ENCODE data around the gene NPIPB8.
A peak's percentile ranks its signal among the peaks of the same experiment; 100 is the strongest.
"Not testable (repeated sequence)": the region's sequence is repeated elsewhere in the genome, so short reads cannot be mapped to it uniquely, and the experiment has no call there.

Gene NPIPB8

GRCh38 chr16:28616636-28617035 is 21.2 kb upstream of the NPIPB8 start:
- Histone ChIP-seq H3K4me3 (ENCODE audit: insufficient read depth in 1 of 2, low read depth in 1 of 2, low read length in 2 of 2) (no peak overlapping the region), H3K4ac (ENCODE audit: low read depth in 1 of 2, low read length in 2 of 2) (no peak overlapping the region), H3K9ac (ENCODE audit: low read length) (no peak overlapping the region), H2BK5ac (ENCODE audit: low read depth, low read length, poor library complexity, severe bottlenecking) (no peak overlapping the region), H3K27me3 (ENCODE audit: control insufficient read depth in 1 of 2, insufficient read depth in 1 of 2, low read length in 2 of 2) (peaks cover 4 to 7% of the 10 kb centered on the region in 2 experiments), H3K9me3 (ENCODE audit: control insufficient read depth, low read length) (no peaks in the 10 kb centered on the region), H2AK5ac (ENCODE audit: low read length, severe bottlenecking) (no peak overlapping the region), H3K27ac (ENCODE audit: low read length, poor library complexity, severe bottlenecking) (no peak overlapping the region), H2BK15ac (ENCODE audit: low read depth, poor library complexity, severe bottlenecking) (no peak overlapping the region), H2BK120ac (ENCODE audit: low read depth, low read length) (no peak overlapping the region), H2BK12ac (ENCODE audit: low read length in 2 of 2) (no peak overlapping the region), H3K4me2 (ENCODE audit: low read length, poor library complexity, severe bottlenecking) (no peak overlapping the region), H3K4me1 (ENCODE audit: control insufficient read depth, insufficient read depth, low read depth, low read length) (no peaks in the 10 kb centered on the region), H4K91ac (ENCODE audit: low read length) (no peak overlapping the region), H3K36me3 (ENCODE audit: control insufficient read depth in 1 of 2, insufficient read depth in 2 of 2, low read depth in 1 of 2, low read length in 2 of 2) (no peaks in the 10 kb centered on the region), H4K8ac (ENCODE audit: low read length) (no peak overlapping the region), H3K18ac (ENCODE audit: low read depth in 1 of 2, low read length in 2 of 2) (no peak overlapping the region), H2AFZ (ENCODE audit: low read depth, low read length) (no peak overlapping the region), H3K14ac (ENCODE audit: low read length in 2 of 2) (no peak overlapping the region), H3K79me1 (replicated peaks; ENCODE audit: low read length, poor library complexity, severe bottlenecking) (no peaks in the 10 kb centered on the region), H3K23ac (ENCODE audit: low read length in 2 of 2) (no peak overlapping the region)
- 79% methylated on average over 7 of the region's 7 CpGs for WGBS
- DNase-seq: no peak

- no peak overlapping the region for H2BK15ac ChIP-seq (ENCODE audit: low read depth, poor library complexity, severe bottlenecking)
- no peak overlapping the region for H2AK5ac ChIP-seq (ENCODE audit: low read length, severe bottlenecking)
- H2BK12ac ChIP-seq (ENCODE audit: low read length in 2 of 2): no peak overlapping the region
- no peaks in the 10 kb centered on the region for H3K4me1 ChIP-seq (ENCODE audit: control insufficient read depth, insufficient read depth, low read depth, low read length)
- no peak overlapping the region for H4K91ac ChIP-seq (ENCODE audit: low read length)
- DNase-seq: peak; percentile 63
- H3K36me3 ChIP-seq (ENCODE audit: control insufficient read depth in 1 of 2, insufficient read depth in 2 of 2, low read depth in 1 of 2, low read length in 2 of 2): no peaks in the 10 kb centered on the region
- no peak overlapping the region for H3K14ac ChIP-seq (ENCODE audit: low read length in 2 of 2)
- H4K8ac ChIP-seq (ENCODE audit: low read length): no peak overlapping the region
- H3K27ac ChIP-seq (ENCODE audit: low read length, poor library complexity, severe bottlenecking): no peak overlapping the region
- H2BK5ac ChIP-seq (ENCODE audit: low read depth, low read length, poor library complexity, severe bottlenecking): no peak overlapping the region
- no peaks in the 10 kb centered on the region for H3K9me3 ChIP-seq (ENCODE audit: control insufficient read depth, low read length)
- no peaks in the 10 kb centered on the region for H3K79me1 ChIP-seq (replicated peaks; ENCODE audit: low read length, poor library complexity, severe bottlenecking)
- H3K27me3 ChIP-seq (ENCODE audit: control insufficient read depth in 1 of 2, insufficient read depth in 1 of 2, low read length in 2 of 2): peaks cover 4 to 15% of the 10 kb centered on the region in 2 experiments
- no peak overlapping the region for H2AFZ ChIP-seq (ENCODE audit: low read depth, low read length)
- no peak overlapping the region for H3K4me2 ChIP-seq (ENCODE audit: low read length, poor library complexity, severe bottlenecking)
- H3K4me3 ChIP-seq (ENCODE audit: insufficient read depth in 1 of 2, low read depth in 1 of 2, low read length in 2 of 2): no peak overlapping the region
- 41% methylated on average over 4 of the region's 4 CpGs for WGBS
- no peak overlapping the region for H3K18ac ChIP-seq (ENCODE audit: low read depth in 1 of 2, low read length in 2 of 2)
- H3K4ac ChIP-seq (ENCODE audit: low read depth in 1 of 2, low read length in 2 of 2): no peak overlapping the region
- H3K9ac ChIP-seq (ENCODE audit: low read length): no peak overlapping the region
- H3K23ac ChIP-seq (ENCODE audit: low read length in 2 of 2): no peak overlapping the region
- no peak overlapping the region for H2BK120ac ChIP-seq (ENCODE audit: low read depth, low read length)
Measured at GRCh38 chr16:28617874-28618273, 20.0 kb upstream of the NPIPB8 start.

GRCh38 chr16:28620316-28620715 is 17.5 kb upstream of the NPIPB8 start:
- H2AK5ac ChIP-seq (ENCODE audit: low read length, severe bottlenecking); H3K9me3 ChIP-seq (ENCODE audit: control insufficient read depth, low read length); H3K27ac ChIP-seq (ENCODE audit: low read length, poor library complexity, severe bottlenecking); H3K4me2 ChIP-seq (ENCODE audit: low read length, poor library complexity, severe bottlenecking); H2BK12ac ChIP-seq (ENCODE audit: low read length in 2 of 2); H2BK5ac ChIP-seq (ENCODE audit: low read depth, low read length, poor library complexity, severe bottlenecking); H4K91ac ChIP-seq (ENCODE audit: low read length); H3K4ac ChIP-seq (ENCODE audit: low read depth in 1 of 2, low read length in 2 of 2); H3K23ac ChIP-seq (ENCODE audit: low read length in 2 of 2); H2BK120ac ChIP-seq (ENCODE audit: low read depth, low read length); H4K8ac ChIP-seq (ENCODE audit: low read length); H3K9ac ChIP-seq (ENCODE audit: low read length); H3K79me1 ChIP-seq (replicated peaks; ENCODE audit: low read length, poor library complexity, severe bottlenecking); H3K14ac ChIP-seq (ENCODE audit: low read length in 2 of 2); H2BK15ac ChIP-seq (ENCODE audit: low read depth, poor library complexity, severe bottlenecking); H3K36me3 ChIP-seq (ENCODE audit: control insufficient read depth in 1 of 2, insufficient read depth in 2 of 2, low read depth in 1 of 2, low read length in 2 of 2); H3K4me3 ChIP-seq (ENCODE audit: insufficient read depth in 1 of 2, low read depth in 1 of 2, low read length in 2 of 2); H2AFZ ChIP-seq (ENCODE audit: low read depth, low read length); DNase-seq; H3K18ac ChIP-seq (ENCODE audit: low read depth in 1 of 2, low read length in 2 of 2); H3K4me1 ChIP-seq (ENCODE audit: control insufficient read depth, insufficient read depth, low read depth, low read length): not testable (repeated sequence)
- WGBS: no CpG with 5 or more reads among the region's 1 CpG
- peaks cover 4 to 19% of the 10 kb centered on the region in 2 experiments for H3K27me3 ChIP-seq (ENCODE audit: control insufficient read depth in 1 of 2, insufficient read depth in 1 of 2, low read length in 2 of 2)

- Histone ChIP-seq H3K27ac (ENCODE audit: low read length, poor library complexity, severe bottlenecking) (no peak overlapping the region), H3K27me3 (ENCODE audit: control insufficient read depth in 1 of 2, insufficient read depth in 1 of 2, low read length in 2 of 2) (peaks cover 4 to 16% of the 10 kb centered on the region in 2 experiments), H2BK120ac (ENCODE audit: low read depth, low read length) (no peak overlapping the region), H2BK12ac (ENCODE audit: low read length in 2 of 2) (no peak overlapping the region), H3K4ac (ENCODE audit: low read depth in 1 of 2, low read length in 2 of 2) (no peak overlapping the region), H3K14ac (ENCODE audit: low read length in 2 of 2) (no peak overlapping the region), H3K79me1 (replicated peaks; ENCODE audit: low read length, poor library complexity, severe bottlenecking) (no peaks in the 10 kb centered on the region), H2BK5ac (ENCODE audit: low read depth, low read length, poor library complexity, severe bottlenecking) (no peak overlapping the region), H3K9me3 (ENCODE audit: control insufficient read depth, low read length) (no peaks in the 10 kb centered on the region), H3K4me3 (ENCODE audit: insufficient read depth in 1 of 2, low read depth in 1 of 2, low read length in 2 of 2) (no peak overlapping the region), H3K36me3 (ENCODE audit: control insufficient read depth in 1 of 2, insufficient read depth in 2 of 2, low read depth in 1 of 2, low read length in 2 of 2) (no peaks in the 10 kb centered on the region), H2BK15ac (ENCODE audit: low read depth, poor library complexity, severe bottlenecking) (no peak overlapping the region), H3K18ac (ENCODE audit: low read depth in 1 of 2, low read length in 2 of 2) (no peak overlapping the region), H2AFZ (ENCODE audit: low read depth, low read length) (no peak overlapping the region), H3K23ac (ENCODE audit: low read length in 2 of 2) (no peak overlapping the region), H4K8ac (ENCODE audit: low read length) (no peak overlapping the region), H4K91ac (ENCODE audit: low read length) (no peak overlapping the region), H3K4me2 (ENCODE audit: low read length, poor library complexity, severe bottlenecking) (no peak overlapping the region), H2AK5ac (ENCODE audit: low read length, severe bottlenecking) (no peak overlapping the region), H3K9ac (ENCODE audit: low read length) (no peak overlapping the region), H3K4me1 (ENCODE audit: control insufficient read depth, insufficient read depth, low read depth, low read length) (peaks cover 1% of the 10 kb centered on the region)
- no peak for DNase-seq
- 57% methylated on average over 7 of the region's 7 CpGs for WGBS
Measured at GRCh38 chr16:28621481-28622155, 16.2 kb upstream of the NPIPB8 start.

All from mesenchymal stem cell (in vitro differentiated cells and primary cell).